GM19463 (cell line): ENCODE measurements around the gene PDE1C.

ENCODE experiments used
- ATAC-seq: cut with Tn5 transposase; IDR thresholded peaks from one replicate; pipeline ENCODE4 v1.9.1; 2021; ENCODE audit warnings: mild to moderate bottlenecking, moderate library complexity; ENCODE audit not compliant: unreplicated experiment

The PDE1C gene

GRCh38 chr7:32001948-32002347 is 68.3 kb downstream of the PDE1C start:
- no peak for ATAC-seq

DNA sequence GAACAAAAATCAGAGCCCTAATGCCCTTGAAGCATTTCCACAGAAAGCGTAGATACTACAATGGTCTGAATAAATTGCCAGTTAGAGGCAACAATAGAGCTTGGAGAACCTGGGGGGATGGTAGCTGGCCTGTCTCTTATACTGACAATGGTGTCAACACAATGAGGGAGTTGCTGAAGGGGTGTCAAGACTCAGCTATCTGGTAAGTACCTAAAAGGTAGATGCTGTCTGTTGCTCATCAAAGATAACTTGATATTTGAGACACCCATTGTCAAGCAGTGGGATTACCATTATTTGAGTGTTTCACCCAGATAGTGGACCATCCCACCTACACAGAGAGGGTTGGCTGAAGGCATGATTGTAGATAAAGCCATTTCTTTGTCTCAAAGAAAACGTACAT is 72.8 kb downstream of the PDE1C start:
- no peak for ATAC-seq

DNA sequence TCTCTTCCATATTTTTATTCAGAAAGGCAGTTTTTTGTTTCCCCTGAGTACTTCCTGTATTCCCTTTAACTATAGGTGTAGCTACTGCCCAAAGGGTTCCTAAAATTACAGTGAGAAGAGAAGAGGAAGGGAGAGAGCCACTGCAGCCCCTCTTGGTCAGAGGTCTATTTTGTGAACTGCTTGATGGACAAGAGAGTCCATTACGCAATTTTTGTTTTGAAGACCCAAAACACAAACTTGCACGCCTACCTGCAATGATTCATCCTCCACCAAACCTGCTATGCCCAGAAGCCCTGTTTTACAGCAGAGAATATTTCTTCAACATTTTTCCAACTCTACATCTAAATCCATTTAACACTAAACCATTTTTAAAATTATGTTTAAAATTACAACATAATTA is 75.1 kb downstream of the PDE1C start:
- ATAC-seq = no peak

DNA sequence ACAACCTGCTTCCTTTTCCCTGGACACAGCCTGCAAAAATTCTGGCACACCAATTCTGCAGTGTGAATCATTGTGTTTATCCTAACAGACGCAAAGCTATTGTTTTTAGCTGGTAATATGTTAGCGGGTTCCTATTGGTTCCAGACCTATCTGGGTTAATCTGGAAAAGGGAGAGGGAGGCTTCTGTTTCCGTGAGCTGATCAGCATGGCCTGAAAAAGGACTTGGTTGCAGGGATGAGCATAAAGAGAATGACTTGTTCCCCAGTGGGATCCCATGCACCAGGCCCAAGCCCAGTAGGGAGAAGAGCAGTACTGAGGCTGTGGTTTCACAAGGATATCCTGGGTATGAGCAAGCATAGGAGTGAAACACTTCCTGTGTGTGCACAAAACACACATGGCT is 78.4 kb downstream of the PDE1C start:
- ATAC-seq = no peak

DNA sequence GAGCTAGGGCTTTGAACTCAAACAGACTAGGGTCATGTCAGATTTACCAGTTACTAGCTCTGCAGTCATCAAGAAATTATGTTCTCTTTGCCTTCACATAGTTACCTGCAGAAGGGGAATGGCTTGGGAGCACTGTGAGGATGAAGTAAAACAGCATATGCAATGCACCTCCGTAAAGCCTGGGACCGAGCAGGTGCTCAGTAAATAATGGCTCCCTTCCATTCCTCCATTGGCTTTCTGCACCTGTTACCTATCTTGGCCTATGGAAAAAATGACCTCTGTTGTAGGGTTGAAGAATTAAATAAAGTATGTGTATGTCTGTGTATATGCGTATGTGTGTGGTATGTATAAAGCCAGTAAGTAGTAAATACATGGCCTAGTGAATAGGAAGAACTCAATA is 78.8 kb downstream of the PDE1C start:
- ATAC-seq = no peak

GRCh38 chr7:31986878-31987518 is 83.2 kb downstream of the PDE1C start:
- no peak for ATAC-seq

DNA sequence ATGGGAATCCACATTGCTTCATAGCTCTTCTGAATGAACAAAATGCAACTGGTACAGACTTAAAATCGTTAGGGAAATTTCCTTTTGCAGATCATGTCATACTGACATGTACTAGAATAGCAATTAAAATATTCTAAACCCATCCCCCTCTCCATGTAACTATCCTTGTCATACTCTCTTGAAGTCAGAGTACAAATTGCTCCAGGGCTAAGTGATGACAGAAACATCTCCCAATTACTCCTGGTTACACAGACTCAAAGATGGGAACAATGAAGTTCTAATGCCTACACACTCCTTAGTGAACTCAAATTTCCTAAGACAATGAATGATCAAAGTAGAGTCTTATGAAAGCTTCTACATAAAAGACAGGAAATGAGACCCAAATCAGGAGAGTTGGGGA is 87.2 kb downstream of the PDE1C start:
- no peak for ATAC-seq

- ATAC-seq = no peak
Measured at GRCh38 chr7:31981874-31982390, 88.3 kb downstream of the PDE1C start.

DNA sequence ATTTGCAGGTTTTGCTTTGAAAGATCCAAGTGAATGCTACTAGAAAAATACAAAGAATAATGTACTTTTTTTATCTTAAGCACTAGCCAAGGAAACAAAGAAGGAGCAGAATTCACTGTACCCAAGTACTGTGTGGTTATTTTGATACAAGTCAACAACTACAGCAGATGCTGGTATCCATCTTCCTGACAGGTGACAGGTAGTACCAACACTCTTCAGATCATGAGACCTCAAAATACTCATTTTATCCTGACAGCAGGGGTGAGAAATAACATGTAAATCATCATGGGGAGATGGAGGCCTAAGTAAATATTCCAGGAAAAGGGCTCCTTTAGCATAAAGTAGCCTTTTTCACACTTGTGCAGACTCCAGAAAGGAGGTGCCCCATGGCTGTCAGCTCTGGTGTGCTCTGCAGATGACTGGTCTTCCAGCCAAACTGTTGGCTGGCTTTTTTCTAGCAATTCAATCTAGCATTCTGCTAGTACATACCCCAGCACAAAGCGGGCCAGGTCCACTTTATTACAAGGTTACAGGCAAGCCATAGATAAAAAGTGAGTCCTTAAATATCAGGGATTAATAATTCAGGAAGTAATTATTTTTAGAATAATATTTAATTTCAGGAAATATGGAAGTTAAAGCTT is 90.4 kb downstream of the PDE1C start:
- no peak for ATAC-seq

- no peak for ATAC-seq
Measured at GRCh38 chr7:31975546-31975945, 94.7 kb downstream of the PDE1C start.

- ATAC-seq = no peak
Measured at GRCh38 chr7:31974351-31974750, 95.9 kb downstream of the PDE1C start.

DNA sequence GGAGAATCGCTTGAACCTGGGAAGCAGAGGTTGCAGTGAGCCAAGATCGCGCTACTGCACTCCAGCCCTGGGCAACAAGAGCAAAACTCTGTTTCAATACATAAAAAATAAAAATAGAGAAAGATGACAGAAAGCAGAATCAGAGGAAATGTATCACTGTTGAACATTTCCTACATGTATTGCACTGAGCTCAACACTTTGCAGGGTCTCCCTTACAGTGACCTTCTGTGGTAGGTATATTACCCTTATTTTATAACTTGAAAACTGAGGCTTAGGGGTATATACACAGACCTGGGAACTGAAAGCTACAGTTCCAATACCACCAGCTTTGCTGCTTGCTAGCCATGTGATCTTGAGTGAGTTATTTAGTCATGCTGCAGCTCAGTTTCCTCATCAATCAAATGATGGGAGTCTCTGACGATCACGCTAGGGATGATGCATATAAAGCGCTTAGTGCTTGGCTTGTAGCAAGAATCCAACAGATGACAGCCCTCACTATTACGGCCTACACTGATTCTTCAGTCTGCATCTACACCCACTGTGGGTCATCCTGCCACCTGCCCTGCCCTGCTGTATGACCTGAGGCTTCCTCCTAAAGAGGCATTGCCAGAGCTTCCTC is 99.0 kb downstream of the PDE1C start:
- no peak for ATAC-seq

DNA sequence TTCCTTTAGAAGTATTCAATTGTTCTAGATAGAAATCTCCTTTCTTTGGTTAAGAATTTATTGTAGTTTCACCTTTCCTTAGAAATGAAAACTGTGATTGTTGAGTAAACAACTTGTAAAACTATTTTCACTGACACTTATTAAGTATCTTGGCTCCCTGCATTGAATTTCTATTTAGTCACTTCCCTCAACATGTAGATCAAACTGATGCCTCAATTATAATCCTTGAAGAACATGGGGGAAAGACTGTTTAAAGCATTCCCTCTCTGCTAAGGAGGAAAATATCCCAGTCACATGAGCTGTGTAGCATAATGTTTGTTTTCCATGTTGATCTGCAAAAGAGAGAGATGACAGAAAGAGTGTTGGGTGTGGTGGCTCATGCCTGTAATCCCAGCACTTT is 99.7 kb downstream of the PDE1C start:
- ATAC-seq = no peak

DNA sequence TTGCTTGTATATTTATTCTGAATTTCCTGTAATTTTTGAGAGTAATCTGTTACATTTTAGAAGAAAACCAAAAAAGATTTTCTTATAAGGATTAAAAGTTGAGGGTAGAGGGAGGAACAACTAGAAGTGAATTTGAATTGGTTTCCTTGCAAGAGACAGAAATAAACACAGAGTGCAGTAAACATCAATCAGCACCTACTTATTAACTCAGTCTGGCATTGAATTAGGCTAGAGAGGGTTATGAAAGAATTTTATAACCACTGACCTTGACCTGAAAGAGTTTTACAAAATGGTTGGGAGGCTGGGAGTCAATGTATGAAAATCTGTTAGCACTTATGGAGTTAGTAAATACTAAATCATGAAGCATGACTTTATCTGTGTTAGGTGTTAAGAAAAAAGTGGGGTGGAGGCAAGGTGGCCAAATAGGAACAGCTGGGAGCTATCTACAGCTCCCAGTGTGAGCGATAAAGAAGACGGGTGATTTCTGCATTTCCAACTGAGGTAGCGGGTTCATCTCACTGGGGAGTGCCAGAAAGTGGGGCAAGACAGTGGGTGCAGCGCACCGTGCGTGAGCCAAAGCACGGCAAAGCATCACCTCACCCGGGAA is 106.5 kb downstream of the PDE1C start:
- ATAC-seq = no peak

DNA sequence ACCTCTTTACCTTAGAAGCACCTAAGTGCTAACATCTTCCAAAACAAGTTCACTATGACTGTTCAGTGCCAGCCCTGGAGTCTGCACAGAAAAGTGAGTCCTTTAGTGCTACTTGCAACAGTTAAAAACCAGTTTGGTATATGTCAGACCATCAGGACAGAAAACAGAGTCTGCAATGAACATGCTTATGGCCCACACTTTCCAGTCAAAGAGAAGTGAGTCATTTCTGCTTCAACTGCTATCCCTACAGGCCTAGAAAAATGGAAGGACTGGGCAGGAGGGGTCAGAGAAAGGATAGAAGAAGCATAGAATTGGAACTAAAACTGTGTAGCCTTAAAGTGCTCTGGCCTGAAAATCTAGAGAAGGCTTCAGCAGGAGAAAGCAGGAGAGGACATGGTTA is 108.0 kb downstream of the PDE1C start:
- no peak for ATAC-seq

DNA sequence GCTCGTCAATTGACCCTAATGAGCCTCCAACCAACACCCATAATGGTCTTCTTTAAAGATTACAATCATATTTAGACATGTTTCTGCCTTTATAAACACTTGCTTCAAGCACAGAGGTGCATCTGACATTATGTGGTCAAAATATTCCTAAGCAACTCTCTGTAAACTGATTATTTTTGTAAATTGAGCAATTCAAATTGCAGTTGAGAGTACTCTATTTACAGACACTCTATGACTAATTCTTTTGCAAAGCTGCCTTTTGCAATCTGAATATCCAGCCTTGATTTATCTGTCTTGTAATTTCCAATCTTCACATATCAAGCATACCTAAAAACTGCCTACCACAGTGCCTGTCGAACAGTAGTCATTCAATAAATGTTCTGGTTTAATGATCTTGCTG is 112.0 kb downstream of the PDE1C start:
- no peak for ATAC-seq

DNA sequence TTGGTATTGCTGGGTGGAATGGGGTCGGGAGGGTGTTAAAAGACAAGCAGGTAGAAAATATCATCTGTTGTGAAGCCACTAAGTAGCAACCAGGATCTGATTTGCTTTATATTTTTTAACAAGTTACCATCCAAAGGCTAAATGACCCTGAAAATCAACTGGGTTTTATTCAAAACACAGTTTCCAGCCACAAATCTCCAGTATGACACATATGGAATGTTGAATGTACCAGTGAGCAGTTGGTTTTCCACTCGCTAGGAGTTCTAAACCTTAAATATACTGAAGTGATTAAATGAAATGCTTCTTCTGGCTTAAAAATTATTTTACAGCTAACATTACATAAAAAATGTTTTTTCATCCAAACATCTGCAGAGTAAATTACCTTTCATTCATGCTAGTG is 112.5 kb downstream of the PDE1C start:
- ATAC-seq = no peak

DNA sequence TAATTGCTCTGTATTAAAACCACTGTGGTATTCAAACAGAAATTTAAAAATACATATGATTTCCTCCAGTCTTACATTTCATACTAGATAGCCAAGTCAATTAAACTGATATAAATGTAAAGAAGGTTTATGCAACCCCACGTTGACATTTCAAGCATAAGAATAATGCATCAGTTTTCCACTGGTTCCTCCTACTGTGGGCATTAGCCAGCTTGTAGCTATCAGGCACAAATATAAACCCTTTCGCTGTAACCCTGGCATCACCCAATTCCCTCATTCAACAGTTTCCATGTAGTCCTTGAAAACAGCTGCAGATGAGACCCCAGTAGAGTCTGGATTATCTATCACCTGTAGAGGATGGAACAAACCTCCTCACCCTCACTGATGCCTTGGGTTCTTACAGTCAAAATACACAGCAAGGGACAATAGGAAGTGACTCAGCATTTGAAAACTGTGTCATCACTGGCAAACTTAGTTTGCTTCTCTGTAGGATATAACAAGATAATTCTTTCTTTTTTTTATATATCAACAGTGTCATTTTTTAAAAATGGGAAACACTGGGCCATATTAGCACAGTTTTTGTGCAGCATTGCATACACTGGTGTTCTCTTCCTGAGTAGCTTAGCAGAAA is 113.0 kb downstream of the PDE1C start:
- no peak for ATAC-seq

GRCh38 chr7:31955641-31956040 is 114.6 kb downstream of the PDE1C start:
- ATAC-seq = no peak

- no peak for ATAC-seq
Measured at GRCh38 chr7:31955021-31955420, 115.2 kb downstream of the PDE1C start.

DNA sequence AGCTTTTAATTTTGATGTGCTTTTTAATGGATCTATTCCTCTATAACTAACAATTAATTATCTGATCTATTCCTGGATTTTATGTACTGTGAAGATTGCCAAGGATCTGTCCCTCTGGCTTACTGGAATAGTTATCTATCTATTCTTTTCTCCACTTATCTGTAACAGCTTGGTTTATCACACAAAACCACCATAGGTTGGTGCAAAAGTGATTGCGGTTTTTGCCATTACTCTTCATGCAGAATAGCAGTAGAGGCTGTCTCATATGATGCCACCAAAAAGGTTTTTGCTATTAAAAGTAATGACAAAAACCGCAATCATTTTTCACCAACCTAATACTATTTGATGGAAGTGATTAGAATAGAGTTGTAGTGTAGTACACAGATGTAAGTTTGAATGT is 115.7 kb downstream of the PDE1C start:
- ATAC-seq = no peak
